DND-41 (cell line): ENCODE results near the gene DNAH14.
"Not testable (repeated sequence)": the region's sequence is repeated elsewhere in the genome, so short reads cannot be mapped to it uniquely, and the experiment has no call there.

Experiments used
- ATAC-seq: fragments of 200-7000 bp; cut with Tn5 transposase; 3 replicates; pipeline ENCODE4 v1.9.1; 2021; ENCODE audit warnings: low read depth; ENCODE audit not compliant: insufficient read depth
- DNase-seq: peaks from one replicate; pipeline ENCODE4 v3.0.0-alpha.2; 2020
- H2AFZ ChIP-seq: 2 replicates; pipeline ENCODE4 v1.6.0; 2012; ENCODE audit warnings: low read depth, low read length
- H3K27ac ChIP-seq: 2 replicates; pipeline ENCODE4 v1.5.1; 2012; ENCODE audit warnings: low read length, inconsistent platforms
- H3K27me3 ChIP-seq: fragments of 200-600 bp; sonication (generic); 2 replicates; pipeline ENCODE4 v1.6.0; 2012; ENCODE audit warnings: low read length, mild to moderate bottlenecking, inconsistent platforms; ENCODE audit not compliant: insufficient read depth, poor library complexity
- H3K36me3 ChIP-seq: 2 replicates; pipeline ENCODE4 v1.5.1; 2012; ENCODE audit warnings: low read length, inconsistent platforms; ENCODE audit not compliant: insufficient read depth
- H3K4me1 ChIP-seq: 2 replicates; pipeline ENCODE4 v1.5.1; 2012; ENCODE audit warnings: mild to moderate bottlenecking, low read length; ENCODE audit not compliant: insufficient read depth
- H3K4me2 ChIP-seq: 2 replicates; pipeline ENCODE4 v1.6.0; 2012; ENCODE audit warnings: mild to moderate bottlenecking, moderate library complexity, low read length, inconsistent platforms; ENCODE audit not compliant: insufficient read depth
- H3K4me3 ChIP-seq, 2 experiments: fragments of 200-600 bp in 1 of 2; shearing (Covaris generic) in 1 of 2; 2 replicates each; pipeline ENCODE4 v1.5.1; 2012 to 2016; ENCODE audit warnings: inconsistent platforms in 2 of 2, low read length in 2 of 2, mild to moderate bottlenecking in 2 of 2, low read depth in 1 of 2, moderate library complexity in 1 of 2
- H3K79me2 ChIP-seq: 2 replicates; pipeline ENCODE4 v1.6.0; 2012; ENCODE audit warnings: low read length, inconsistent platforms; ENCODE audit not compliant: insufficient read depth
- H3K9ac ChIP-seq: 2 replicates; pipeline ENCODE4 v1.6.0; 2012; ENCODE audit warnings: low read depth, mild to moderate bottlenecking, inconsistent platforms, low read length, moderate library complexity
- H3K9me3 ChIP-seq: 2 replicates; pipeline ENCODE4 v1.5.1; 2012; ENCODE audit warnings: low read length, moderate library complexity, mild to moderate bottlenecking, inconsistent platforms; ENCODE audit not compliant: insufficient read depth, severe bottlenecking
- H4K20me1 ChIP-seq: 2 replicates; pipeline ENCODE4 v1.6.0; 2012; ENCODE audit warnings: low read length; ENCODE audit not compliant: insufficient read depth
- CTCF ChIP-seq: IDR thresholded peaks from 2 replicates; pipeline ENCODE4 v1.5.1; 2012; ENCODE audit warnings: borderline replicate concordance, low read length, moderate library complexity, mild to moderate bottlenecking; ENCODE audit not compliant: poor library complexity, severe bottlenecking; ENCODE audit errors: extremely low read depth
- EZH2 ChIP-seq: IDR thresholded peaks from 3 replicates; pipeline ENCODE4 v1.6.1; 2012; ENCODE audit warnings: borderline replicate concordance, low read depth, mild to moderate bottlenecking, moderate library complexity, low read length, inconsistent platforms; ENCODE audit not compliant: severe bottlenecking

The DNAH14 gene

DNA sequence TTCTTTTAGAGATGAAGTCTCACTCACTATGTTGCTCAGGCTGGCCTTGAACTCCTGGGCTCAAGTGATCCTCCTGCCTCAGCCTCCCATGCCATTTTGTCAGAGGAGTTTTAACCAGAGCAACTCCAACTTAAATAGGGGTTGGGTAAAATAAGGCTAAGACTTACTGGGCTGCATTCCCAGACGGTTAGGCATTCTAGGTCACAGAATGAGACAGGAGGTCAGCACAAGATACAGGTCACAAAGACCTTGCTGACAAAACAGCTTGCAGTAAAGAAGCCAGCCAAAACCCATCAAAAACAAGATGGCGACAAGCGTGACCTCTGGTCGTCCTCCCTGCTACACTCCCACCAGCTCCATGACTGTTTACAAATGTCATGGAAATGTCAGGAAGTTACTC lies 5.7 kb upstream of the DNAH14 start:
- H3K4me1 ChIP-seq: peaks cover 10% of the 10 kb centered on the region
- H3K36me3 ChIP-seq: no peaks in the 10 kb centered on the region
- DNase-seq (no peak), ATAC-seq (no peak)
- TF ChIP-seq CTCF: no peak
- no peaks in the 10 kb centered on the region for H3K79me2 ChIP-seq
- no peak overlapping the region for H2AFZ ChIP-seq
- H4K20me1 ChIP-seq: no peaks in the 10 kb centered on the region
- H3K9me3 ChIP-seq: no peaks in the 10 kb centered on the region
- H3K27me3 ChIP-seq: peaks cover 6% of the 10 kb centered on the region
- H3K4me3 ChIP-seq: no peak overlapping the region
- H3K9ac ChIP-seq: no peak overlapping the region
- H3K4me2 ChIP-seq: no peak overlapping the region
- H3K27ac ChIP-seq: no peak overlapping the region

GRCh38 chr1:224927631-224928030 lies 1.8 kb upstream of the DNAH14 start:
- H3K36me3 ChIP-seq, H3K4me2 ChIP-seq, H3K9me3 ChIP-seq, H4K20me1 ChIP-seq, H2AFZ ChIP-seq, H3K9ac ChIP-seq, H3K4me1 ChIP-seq, H3K27ac ChIP-seq, H3K4me3 ChIP-seq, DNase-seq, ATAC-seq, H3K79me2 ChIP-seq: not testable (repeated sequence)
- peaks cover 23% of the 10 kb centered on the region for H3K27me3 ChIP-seq

- H3K4me3 ChIP-seq: no peak overlapping the region
- no peaks in the 10 kb centered on the region for H3K36me3 ChIP-seq
- no peak overlapping the region for H3K27ac ChIP-seq
- no peaks in the 10 kb centered on the region for H3K79me2 ChIP-seq
- H3K9me3 ChIP-seq: peaks cover 18% of the 10 kb centered on the region
- H3K27me3 ChIP-seq: peaks cover 23% of the 10 kb centered on the region
- H3K4me1 ChIP-seq: peaks cover 9% of the 10 kb centered on the region; the same call in 1 of the 2 replicates
- ATAC-seq (no peak), DNase-seq (no peak)
- H3K4me2 ChIP-seq: peak overlapping the region; percentile 56; the same call in 1 of the 2 replicates
- H2AFZ ChIP-seq: no peak overlapping the region
- no peaks in the 10 kb centered on the region for H4K20me1 ChIP-seq
- TF ChIP-seq CTCF (no peak), EZH2 (no peak)
- no peak overlapping the region for H3K9ac ChIP-seq
Measured at GRCh38 chr1:224928906-224929305, 569 bp upstream of the DNAH14 start.

DNA sequence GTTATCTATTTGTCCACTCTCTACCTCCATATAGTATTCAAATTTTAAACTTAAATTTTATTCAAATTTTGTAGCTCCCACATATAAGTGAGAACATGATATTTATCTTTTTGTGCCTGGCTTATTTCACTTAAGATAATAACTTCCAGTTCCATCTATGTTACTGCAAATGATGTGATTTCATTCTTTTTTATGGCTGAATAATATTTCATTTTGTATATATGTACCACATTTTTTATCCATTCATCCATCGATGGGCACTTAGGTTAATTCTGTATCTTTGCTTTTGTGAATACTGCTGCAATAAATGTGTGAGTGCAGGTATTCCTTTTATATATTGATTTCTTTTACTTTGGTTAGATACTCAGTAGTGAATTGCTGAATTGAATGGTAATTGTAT lies 2.1 kb downstream of the DNAH14 start:
- Histone ChIP-seq H4K20me1 (no peaks in the 10 kb centered on the region), H3K9me3 (peaks cover 24% of the 10 kb centered on the region), H3K27me3 (peaks cover 23% of the 10 kb centered on the region), H3K36me3 (no peaks in the 10 kb centered on the region), H3K9ac (no peak overlapping the region), H2AFZ (no peak overlapping the region), H3K27ac (no peak overlapping the region), H3K79me2 (no peaks in the 10 kb centered on the region), H3K4me1 (peaks cover 9% of the 10 kb centered on the region; the same call in 1 of the 2 replicates), H3K4me2 (no peak overlapping the region), H3K4me3 (no peak overlapping the region)
- no peak for TF ChIP-seq EZH2
- TF ChIP-seq CTCF: no peak
- DNase-seq (no peak), ATAC-seq (no peak)
